ENCODE measurements around the gene TCEA2.

Gene TCEA2

GRCh38 chr20:64036346-64037198 is 26.4 kb upstream of the TCEA2 start:
- DNase-seq, result no peak

GRCh38 chr20:64037199-64037497 is 25.9 kb upstream of the TCEA2 start:
- DNase-seq, result no peak

- no peak for DNase-seq
Observed at GRCh38 chr20:64037498-64038213, 25.3 kb upstream of the TCEA2 start.

- DNase-seq, result no peak
Observed at GRCh38 chr20:64038224-64038564, 24.8 kb upstream of the TCEA2 start.

GRCh38 chr20:64038565-64039292 is 24.3 kb upstream of the TCEA2 start:
- no peak for DNase-seq

- no peak for DNase-seq
Observed at GRCh38 chr20:64039293-64040160, 23.5 kb upstream of the TCEA2 start.

- DNase-seq, result no peak
Observed at GRCh38 chr20:64040231-64041039, 22.6 kb upstream of the TCEA2 start.

- no peak for DNase-seq
Observed at GRCh38 chr20:64041040-64041780, 21.8 kb upstream of the TCEA2 start.

GRCh38 chr20:64041781-64042053 is 21.3 kb upstream of the TCEA2 start:
- no peak for DNase-seq

GRCh38 chr20:64042054-64042781 is 20.8 kb upstream of the TCEA2 start:
- no peak for DNase-seq

- no peak for DNase-seq
Observed at GRCh38 chr20:64043768-64044167, 19.2 kb upstream of the TCEA2 start.

GRCh38 chr20:64044484-64045247 is 18.3 kb upstream of the TCEA2 start:
- DNase-seq, result no peak

- DNase-seq, result no peak
Observed at GRCh38 chr20:64045346-64046011, 17.5 kb upstream of the TCEA2 start.

- DNase-seq, result no peak
Observed at GRCh38 chr20:64047046-64047389, 16.0 kb upstream of the TCEA2 start.

GRCh38 chr20:64047968-64048401 is 15.0 kb upstream of the TCEA2 start:
- DNase-seq, result no peak

GRCh38 chr20:64048402-64049044 is 14.5 kb upstream of the TCEA2 start:
- DNase-seq, result no peak

GRCh38 chr20:64049060-64049877 is 13.7 kb upstream of the TCEA2 start, which contains the start of gene SOX18:
Gene SOX18, minus strand, starts transcription at chr20:64049639. Its CDS starts 123 bp downstream, at chr20:64049516.
- DNase-seq, result no peak

GRCh38 chr20:64049878-64050260 is 13.1 kb upstream of the TCEA2 start:
- no peak for DNase-seq
